Subcutaneous adipose tissue (tissue), 4 donors: ENCODE results near the gene ST3GAL2. TPM values are rescaled to one million over a fixed set of nuclear protein-coding genes. Genes with fewer than 3 reads are reported as not detected.

Experiments
- CTCF ChIP-seq: fragments of 450-650 bp; IDR thresholded peaks from one replicate; pipeline ENCODE4 v1.5.1; 2016; ENCODE audit warnings: low read depth, mild to moderate bottlenecking, control low read depth, antibody characterized with exemption, moderate library complexity
- total RNA-seq, 4 donors: library from RNA; depleted of rRNA; stranded (reverse); fragments of >200 nt; gene quantifications; one replicate each; pipeline ENCODE4 v1.1.0, GENCODE V29; 2016

Gene ST3GAL2
- total RNA-seq, 4 donors from 2014 or later: 9.9 to 14.1 (median 13.1) TPM

- no peak for TF ChIP-seq CTCF
Observed at GRCh38 chr16:70421473-70422311, 17.2 kb downstream of the ST3GAL2 start.

GRCh38 chr16:70421014-70421413, 17.9 kb downstream of the ST3GAL2 start:
- no peak for TF ChIP-seq CTCF

GRCh38 chr16:70419384-70420327, 19.2 kb downstream of the ST3GAL2 start:
- no peak for TF ChIP-seq CTCF

DNA sequence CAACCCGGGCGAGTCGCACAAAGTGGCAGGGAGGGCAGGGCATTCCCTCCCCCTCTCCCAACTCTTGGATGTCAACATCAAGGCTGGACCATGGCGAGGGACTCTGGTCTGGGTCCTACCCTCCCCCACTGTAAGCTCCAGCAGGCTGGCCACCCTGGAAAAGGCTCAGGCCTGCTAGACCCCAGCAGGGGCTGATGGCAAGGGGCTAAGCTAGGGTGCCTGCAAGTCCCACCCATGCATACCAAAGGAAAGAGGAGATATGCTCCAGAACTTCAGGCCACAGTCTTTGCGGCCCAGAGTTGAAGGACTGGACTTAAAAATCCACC, 19.9 kb downstream of the ST3GAL2 start:
- no peak for TF ChIP-seq CTCF

DNA sequence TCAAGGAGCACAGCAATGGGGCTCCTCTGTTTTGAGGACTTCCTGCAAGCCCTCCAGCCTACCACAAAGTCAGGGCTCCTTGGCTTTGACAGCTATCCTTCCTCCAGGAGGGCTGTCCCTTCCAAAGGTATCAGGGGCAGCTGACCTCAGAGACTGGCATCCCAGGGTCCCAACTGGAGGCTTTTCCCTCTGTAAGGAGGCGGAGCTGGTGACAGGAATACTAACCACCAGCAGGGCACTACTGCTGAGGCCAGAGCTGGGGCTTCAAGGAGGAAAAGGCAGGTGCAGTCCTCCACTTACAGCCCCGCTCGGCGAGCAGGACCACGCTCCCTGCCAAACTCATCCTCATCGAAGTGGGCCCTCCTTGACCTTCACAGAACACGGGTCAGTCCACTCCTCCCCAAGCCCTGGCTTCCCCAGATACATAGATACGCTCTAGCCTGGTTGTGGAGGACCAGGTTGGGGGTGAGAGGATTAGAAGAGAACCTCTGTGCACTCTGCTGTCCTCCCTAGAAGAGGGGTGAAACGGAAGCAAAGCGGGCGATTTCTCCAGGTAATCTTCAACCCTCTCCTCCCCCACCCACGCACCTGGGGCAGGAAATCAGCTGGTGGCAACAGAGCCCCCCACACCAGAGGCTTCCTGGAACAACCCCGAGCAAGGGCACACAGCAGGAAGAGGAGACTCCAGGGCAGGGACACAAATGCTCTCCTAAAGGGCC, 20.5 kb downstream of the ST3GAL2 start:
- no peak for TF ChIP-seq CTCF

- TF ChIP-seq CTCF: no peak
Observed at GRCh38 chr16:70417661-70418060, 21.2 kb downstream of the ST3GAL2 start.
